IMR-90 (cell line): ENCODE measurements around the gene SPAG9. TPM values are rescaled to one million over a fixed set of nuclear protein-coding genes. Genes with fewer than 3 reads are reported as not detected.

Source experiments
- ATAC-seq: fragments of 200-7000 bp; cut with Tn5 transposase; 2 replicates; pipeline ENCODE4 v1.9.1; 2020; ENCODE audit warnings: low read depth, mild to moderate bottlenecking, moderate library complexity
- BruUV-seq: library from RNA; stranded (reverse); fragments of 400-500 nt; replicated peaks from 2 replicates; lab custom pipeline; 2021; lab: Mats Ljungman, UMichigan
- CTCF ChIA-PET: fragments of 300-600 bp; formaldehyde crosslinking; extraction: SDS; loops from one replicate; lab custom pipeline; 2021; ENCODE audit warnings: antibody characterized with exemption; lab: Yijun Ruan, JAX
- POLR2A ChIA-PET: fragments of 300-600 bp; sonication (Branson Sonifier 250); formaldehyde crosslinking; loops from one replicate; lab custom pipeline; 2022; ENCODE audit warnings: antibody characterized with exemption; ENCODE audit not compliant: unreplicated experiment; lab: Charles Lee
- DNase-seq: peaks from one replicate; pipeline ENCODE4 v3.0.0; 2013
- H2AFZ ChIP-seq: replicated peaks from 2 replicates; pipeline ENCODE3; 2013; ENCODE audit warnings: low read length, mild to moderate bottlenecking; ENCODE audit not compliant: poor library complexity
- H2AK5ac ChIP-seq: 2 replicates; pipeline ENCODE4 v1.6.1; 2013; ENCODE audit warnings: low read depth, low read length, inconsistent platforms
- H2AK9ac ChIP-seq: replicated peaks from 2 replicates; pipeline ENCODE3; 2013; ENCODE audit warnings: mild to moderate bottlenecking, low read depth, low read length, moderate library complexity; ENCODE audit not compliant: poor library complexity
- H2BK120ac ChIP-seq: 2 replicates; pipeline ENCODE4 v1.6.1; 2013; ENCODE audit warnings: low read depth, low read length, inconsistent platforms
- H2BK15ac ChIP-seq: 3 replicates; pipeline ENCODE4 v1.6.1; 2013; ENCODE audit warnings: low read depth, low read length, inconsistent platforms
- H2BK20ac ChIP-seq: 2 replicates; pipeline ENCODE4 v1.6.1; 2013; ENCODE audit warnings: low read depth, mild to moderate bottlenecking, inconsistent platforms, low read length, moderate library complexity
- H2BK5ac ChIP-seq: 2 replicates; pipeline ENCODE4 v1.6.1; 2013; ENCODE audit warnings: mild to moderate bottlenecking, low read depth, low read length, inconsistent platforms; ENCODE audit not compliant: poor library complexity, severe bottlenecking
- H3K14ac ChIP-seq: replicated peaks from 2 replicates; pipeline ENCODE4 v1.6.1; 2013; ENCODE audit warnings: low read depth, low read length, inconsistent platforms
- H3K18ac ChIP-seq: 2 replicates; pipeline ENCODE4 v1.6.1; 2013; ENCODE audit warnings: low read depth, low read length, control low read depth
- H3K23ac ChIP-seq: 2 replicates; pipeline ENCODE4 v1.6.1; 2013; ENCODE audit warnings: low read depth, low read length, inconsistent platforms
- H3K27ac ChIP-seq: 2 replicates; pipeline ENCODE4 v1.5.1; 2013; ENCODE audit warnings: mild to moderate bottlenecking, control low read depth, low read length; ENCODE audit not compliant: insufficient read depth
- H3K27me3 ChIP-seq: 2 replicates; pipeline ENCODE4 v1.6.1; 2013; ENCODE audit warnings: low read length; ENCODE audit not compliant: control insufficient read depth, insufficient read depth
- H3K36me3 ChIP-seq: 2 replicates; pipeline ENCODE4 v1.6.1; 2013; ENCODE audit warnings: low read length, mixed read lengths; ENCODE audit not compliant: control insufficient read depth, insufficient read depth
- H3K4ac ChIP-seq: 2 replicates; pipeline ENCODE4 v1.6.1; 2013; ENCODE audit warnings: low read depth, low read length, inconsistent platforms
- H3K4me1 ChIP-seq: 2 replicates; pipeline ENCODE4 v1.6.1; 2013; ENCODE audit warnings: low read length, mixed read lengths; ENCODE audit not compliant: control insufficient read depth, insufficient read depth
- H3K4me2 ChIP-seq: 2 replicates; pipeline ENCODE4 v1.6.1; 2013; ENCODE audit warnings: low read depth, mild to moderate bottlenecking, control low read depth, low read length, moderate library complexity
- H3K4me3 ChIP-seq: 2 replicates; pipeline ENCODE4 v1.5.1; 2013; ENCODE audit warnings: low read depth, mild to moderate bottlenecking, control low read depth, low read length, moderate library complexity; ENCODE audit not compliant: insufficient read depth
- H3K56ac ChIP-seq: 2 replicates; pipeline ENCODE4 v1.6.1; 2013; ENCODE audit warnings: low read length, inconsistent platforms; ENCODE audit not compliant: insufficient read depth; ENCODE audit errors: extremely low read depth
- H3K79me1 ChIP-seq, 2 experiments: 2 replicates each; pipeline ENCODE4 v1.6.1; 2013; ENCODE audit warnings: low read length in 2 of 2, inconsistent platforms in 1 of 2, low read depth in 1 of 2
- H3K9ac ChIP-seq: 2 replicates; pipeline ENCODE4 v1.6.1; 2013; ENCODE audit warnings: low read depth, low read length, control low read depth
- H3K9me1 ChIP-seq: 2 replicates; pipeline ENCODE4 v1.6.1; 2013; ENCODE audit warnings: low read length, inconsistent platforms; ENCODE audit not compliant: insufficient read depth
- H3K9me3 ChIP-seq: 2 replicates; pipeline ENCODE4 v1.6.1; 2013; ENCODE audit warnings: low read length; ENCODE audit not compliant: control insufficient read depth, insufficient read depth
- H4K20me1 ChIP-seq: 2 replicates; pipeline ENCODE4 v1.6.1; 2013; ENCODE audit warnings: low read length, inconsistent platforms; ENCODE audit not compliant: insufficient read depth
- H4K5ac ChIP-seq: 2 replicates; pipeline ENCODE4 v1.6.1; 2013; ENCODE audit warnings: mild to moderate bottlenecking, low read depth, low read length, control low read depth
- H4K8ac ChIP-seq, 2 experiments: 2 replicates each; pipeline ENCODE4 v1.6.1; 2013; ENCODE audit warnings: low read depth in 2 of 2, low read length in 2 of 2, control low read depth in 1 of 2, inconsistent platforms in 1 of 2
- H4K91ac ChIP-seq: 2 replicates; pipeline ENCODE4 v1.6.1; 2013; ENCODE audit warnings: low read depth, low read length, inconsistent platforms; ENCODE audit not compliant: insufficient read depth
- CEBPB ChIP-seq: IDR thresholded peaks from 2 replicates; pipeline ENCODE4 v1.6.1; 2012; ENCODE audit warnings: low read depth, low read length, improper control_type of control experiment
- CHD1 ChIP-seq: IDR thresholded peaks from 2 replicates; pipeline ENCODE4 v1.6.1; 2012; ENCODE audit warnings: low read depth, low read length, improper control_type of control experiment
- CTCF ChIP-seq: conservative IDR thresholded peaks from 2 replicates; pipeline ENCODE4 v1.5.1; 2012; ENCODE audit warnings: mild to moderate bottlenecking, low read depth, low read length, improper control_type of control experiment
- ELK1 ChIP-seq: fragments of 150-350 bp; IDR thresholded peaks from 2 replicates; pipeline ENCODE4 v1.6.1; 2016; ENCODE audit warnings: low read depth, mild to moderate bottlenecking, low read length, moderate library complexity, borderline replicate concordance
- POLR2A ChIP-seq: IDR thresholded peaks from 2 replicates; pipeline ENCODE4 v1.6.1; 2012; ENCODE audit warnings: mild to moderate bottlenecking, low read depth, low read length
- RAD21 ChIP-seq: IDR thresholded peaks from 2 replicates; pipeline ENCODE4 v1.6.1; 2012; ENCODE audit warnings: low read length, improper control_type of control experiment
- USF2 ChIP-seq: fragments of 150-350 bp; IDR thresholded peaks from 2 replicates; pipeline ENCODE4 v1.6.1; 2017; ENCODE audit warnings: mild to moderate bottlenecking, antibody characterized with exemption, low read length, low read depth
- WGBS, 2 experiments: methylation state at CpG; one replicate each; pipeline versions ENCODE4 v1.1.5 to v1.1.7; 2013; ENCODE audit warnings: missing lambda C conversion rate in 2 of 2; ENCODE audit not compliant: insufficient read length in 1 of 2; ENCODE audit errors: extremely low coverage in 2 of 2; 5-methylcytosine and 5-hydroxymethylcytosine counted together
- dilution Hi-C: fragments of 300-500 bp; cut with HindIII; formaldehyde crosslinking; loops from one replicate; pipeline ENCODE4 v1.14.3; 2018; ENCODE audit warnings: low sequenced_read_pairs; ENCODE audit not compliant: unreplicated experiment
- in situ Hi-C: fragments of 300-500 bp; cut with MboI; formaldehyde crosslinking; loops from 3 replicates; pipeline ENCODE4 v1.14.3; 2019; ENCODE audit warnings: low sequenced_read_pairs, inconsistent platforms, mixed read lengths
- intact Hi-C: fragments of 100-400 bp; cut with micrococcal nuclease; formaldehyde crosslinking; loops from 2 replicates; pipeline ENCODE4 v1.10.0; 2022
- polyA plus RNA-seq, 3 experiments: library from polyadenylated mRNA; depleted of rRNA; stranded (reverse); fragments of >200 nt; gene quantifications; 2 replicates each; pipeline ENCODE4 v1.2.3, GENCODE V29; 2012; ENCODE audit warnings: low replicate concordance in 1 of 3
- total RNA-seq: library from RNA; depleted of rRNA; stranded (reverse); fragments of >200 nt; gene quantifications from 2 replicates; pipeline ENCODE4 v1.2.3, GENCODE V29; 2012

The SPAG9 gene
- total and polyA plus RNA-seq, 2 of the 4 experiments (the other 2 are of a cell fraction): 26.7 to 75.5 TPM

- TF ChIP-seq CTCF: no peak
Observed at GRCh38 chr17:50961282-50962220, 159.1 kb downstream of the SPAG9 start (continued).

- DNase-seq (no peak), ATAC-seq (no peak)
- Histone ChIP-seq H3K4me2 (no peak overlapping the region), H3K27ac (no peak overlapping the region), H2AFZ (no peak overlapping the region), H3K9me1 (peaks cover 7% of the 10 kb centered on the region; the same call in 1 of the 2 replicates), H4K20me1 (no peaks in the 10 kb centered on the region), H2BK5ac (no peak overlapping the region), H2BK20ac (no peak overlapping the region), H3K4me1 (peaks cover 13% of the 10 kb centered on the region), H3K79me1 (no peaks in the 10 kb centered on the region; a peak in 1 of 4 replicates), H3K4ac (no peak overlapping the region), H3K18ac (no peak overlapping the region), H3K56ac (no peak overlapping the region), H2BK15ac (no peak overlapping the region), H3K36me3 (peaks cover 4% of the 10 kb centered on the region; the same call in 1 of the 2 replicates), H3K23ac (no peak overlapping the region), H3K14ac (no peak overlapping the region), H2BK120ac (no peak overlapping the region), H3K27me3 (no peaks in the 10 kb centered on the region), H4K91ac (no peak overlapping the region), H4K8ac (no peak overlapping the region), H2AK5ac (no peak overlapping the region), H3K9me3 (no peaks in the 10 kb centered on the region), H4K5ac (no peak overlapping the region), H3K4me3 (no peak overlapping the region), H2AK9ac (no peak overlapping the region), H3K9ac (no peak overlapping the region)
- POLR2A ChIA-PET: no interaction called here
- dilution Hi-C loops: no loop called here
- intact Hi-C loops: loop anchor here (10.0 kb wide), 1 partner anchor 415 kb away; the partner anchor contains the start of gene SPATA20
- CTCF ChIA-PET: interaction anchor here (1.1 kb wide), 1 partner anchor 107 kb away, joined by 3 read pairs; no protein-coding TSS in a partner anchor
- in situ Hi-C loops: loop anchor here (5.0 to 10.0 kb wide), 3 partner anchors 97 to 415 kb away; partner anchors contain the start of gene SPATA20
- BruUV-seq: no TSS peak
- 100% methylated on average over 2 of the region's 2 CpGs; no CpG with 5 or more reads in 1 of the 2 experiments for WGBS, 2 experiments
- TF ChIP-seq CEBPB (no peak), POLR2A (no peak), ELK1 (no peak), CHD1 (no peak), CTCF (no peak), RAD21 (no peak), USF2 (no peak)
Observed at GRCh38 chr17:50959341-50959740, 161.3 kb downstream of the SPAG9 start.
